GM21423 (cell line): ENCODE measurements around the gene ABI2.
"Not testable (repeated sequence)": the region's sequence is repeated elsewhere in the genome, so short reads cannot be mapped to it uniquely, and the experiment has no call there.

Experiments
- ATAC-seq: cut with Tn5 transposase; IDR thresholded peaks from one replicate; pipeline ENCODE4 v1.9.1; 2021; ENCODE audit warnings: mild to moderate bottlenecking, moderate library complexity; ENCODE audit not compliant: unreplicated experiment

ABI2 gene

GRCh38 chr2:203427061-203427460 is 98.9 kb downstream of the ABI2 start:
- ATAC-seq, result no peak

- not testable (repeated sequence) for ATAC-seq
Measured at GRCh38 chr2:203429643-203430042, 101.4 kb downstream of the ABI2 start.

- no peak for ATAC-seq
Measured at GRCh38 chr2:203431391-203432185, 103.4 kb downstream of the ABI2 start.

DNA sequence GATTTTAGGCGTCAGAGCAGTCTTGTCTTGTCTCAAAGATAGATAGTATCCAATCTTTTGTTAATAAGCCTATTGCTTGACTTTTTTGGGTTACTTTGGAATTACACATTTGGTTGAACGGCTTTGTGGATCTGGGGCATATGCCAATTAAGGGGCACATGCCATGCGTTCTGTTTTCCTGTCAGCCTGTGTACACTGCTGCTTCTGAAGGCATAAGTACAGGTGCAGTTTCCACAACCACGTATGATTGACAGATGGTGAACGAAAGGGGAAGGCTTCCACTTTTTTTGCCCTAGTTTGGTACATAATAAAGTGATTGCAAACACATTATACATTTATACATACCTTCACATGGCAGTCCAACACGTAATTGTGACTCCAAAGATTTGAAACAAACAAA is 104.6 kb downstream of the ABI2 start:
- no peak for ATAC-seq

DNA sequence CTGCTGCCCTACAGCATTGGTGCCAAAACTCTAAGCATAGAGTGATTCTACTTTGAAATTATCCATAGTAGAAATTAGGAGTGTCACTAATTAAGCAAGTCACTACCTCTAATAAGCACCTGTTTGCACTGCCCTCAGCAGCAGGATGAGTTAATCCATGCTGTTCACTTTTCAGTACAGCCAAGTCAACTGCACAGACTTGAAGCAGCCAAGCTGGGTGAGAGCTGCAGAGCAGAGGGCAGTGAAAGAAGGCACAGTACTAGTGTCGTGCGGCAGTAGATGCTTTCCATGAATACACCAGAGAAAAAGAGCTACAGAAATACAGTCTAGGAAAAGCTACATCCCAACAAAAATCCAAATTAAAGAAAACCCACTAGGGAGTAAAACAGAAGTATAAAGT is 108.3 kb downstream of the ABI2 start:
- no peak for ATAC-seq

DNA sequence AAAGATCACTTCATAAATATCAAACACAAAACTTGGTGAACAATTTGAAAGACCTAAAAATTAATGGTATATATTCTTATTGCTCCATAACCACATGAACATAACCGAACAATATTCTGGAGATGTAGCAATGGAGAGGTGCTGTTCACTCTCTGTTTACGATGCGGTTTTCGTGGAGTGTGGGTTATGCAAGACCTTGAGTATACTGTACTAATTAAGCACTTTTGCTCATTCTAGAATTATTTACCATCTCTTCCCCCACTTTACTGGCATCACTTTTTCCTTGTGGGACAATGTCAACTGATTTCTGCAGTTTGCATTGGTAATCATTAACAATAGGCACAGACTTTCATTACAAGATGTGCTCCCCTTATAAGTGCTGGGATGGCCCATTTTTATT is 109.3 kb downstream of the ABI2 start:
- ATAC-seq, result no peak

DNA sequence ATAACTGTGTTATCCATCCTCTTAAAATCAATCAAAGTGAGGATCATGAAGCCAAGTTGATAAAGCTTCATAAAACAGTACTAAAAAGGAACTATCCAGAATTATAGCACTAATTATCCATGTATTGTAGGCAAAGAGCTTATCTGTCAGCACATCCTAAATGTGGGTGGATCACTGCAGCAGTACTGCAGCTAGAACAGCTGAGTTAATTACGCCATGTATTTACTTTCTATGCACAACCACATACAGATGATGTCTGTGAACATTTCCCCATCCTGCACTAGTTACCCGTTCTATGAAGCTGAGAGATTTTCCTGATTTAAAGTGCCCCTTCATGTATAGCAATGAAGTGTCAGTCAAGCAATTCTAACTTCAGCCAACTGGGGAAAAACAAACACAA is 110.3 kb downstream of the ABI2 start:
- no peak for ATAC-seq

GRCh38 chr2:203440671-203441070 is 112.5 kb downstream of the ABI2 start:
- ATAC-seq, result no peak

DNA sequence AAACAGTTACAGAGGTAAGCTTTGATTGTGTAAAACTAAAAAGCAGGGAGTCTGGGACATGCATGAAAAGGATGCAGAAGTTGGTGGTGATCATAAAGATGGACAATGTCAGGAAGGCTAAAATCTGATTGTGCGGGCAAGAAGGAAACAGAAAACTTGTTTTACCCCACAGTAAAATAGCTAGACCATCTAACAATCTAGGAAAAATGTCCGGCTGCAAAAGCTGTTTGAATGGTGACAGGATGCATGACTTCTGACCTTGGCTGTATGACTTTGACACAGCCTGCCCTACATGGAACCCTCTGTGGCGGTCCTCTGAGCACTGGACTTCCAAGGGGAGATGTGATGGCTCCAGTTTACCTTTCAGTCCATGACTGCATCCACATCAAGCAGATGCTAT is 113.3 kb downstream of the ABI2 start:
- no peak for ATAC-seq

DNA sequence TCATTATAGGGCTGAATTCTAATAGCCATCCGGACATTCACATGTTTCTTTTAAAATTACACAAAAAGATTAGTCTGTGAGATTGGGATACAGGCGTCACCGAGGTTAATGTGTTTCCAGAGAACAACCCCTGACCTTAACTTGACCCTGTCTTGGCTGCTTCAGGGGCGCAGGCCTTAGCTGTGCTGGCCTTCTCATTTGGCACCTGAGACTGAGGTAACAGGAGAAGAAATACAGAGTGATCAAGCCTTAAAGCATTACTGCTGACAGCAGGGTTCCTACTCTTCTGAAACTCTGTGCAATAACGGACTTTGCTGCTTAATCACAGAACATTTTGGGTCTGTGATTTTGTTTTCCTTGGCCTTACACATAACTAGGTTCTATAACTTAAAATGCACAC is 114.3 kb downstream of the ABI2 start:
- no peak for ATAC-seq

- no peak for ATAC-seq
Measured at GRCh38 chr2:203444738-203445137, 116.5 kb downstream of the ABI2 start.

- no peak for ATAC-seq
Measured at GRCh38 chr2:203446071-203446481, 117.9 kb downstream of the ABI2 start.

- no peak for ATAC-seq
Measured at GRCh38 chr2:203446780-203447179, 118.6 kb downstream of the ABI2 start.

DNA sequence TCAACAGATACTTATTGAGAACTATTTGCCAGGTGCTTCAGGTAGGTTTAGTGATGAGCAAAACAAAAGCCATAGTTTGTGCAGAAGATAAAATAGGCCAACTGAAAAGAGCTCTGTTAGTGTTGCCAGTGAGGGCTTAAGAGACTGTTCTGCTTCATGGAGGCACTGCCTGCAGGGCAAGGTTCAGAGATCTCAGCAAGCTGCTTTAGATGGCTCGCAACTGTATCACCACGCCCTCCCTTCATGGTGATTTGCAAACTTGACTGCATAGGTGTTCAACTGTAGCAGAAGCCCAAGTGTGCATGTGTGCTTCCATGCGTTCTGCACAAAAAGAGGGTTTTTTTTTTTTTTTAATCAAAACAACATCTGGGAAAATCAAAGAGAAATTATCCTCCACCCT is 122.4 kb downstream of the ABI2 start:
- no peak for ATAC-seq

DNA sequence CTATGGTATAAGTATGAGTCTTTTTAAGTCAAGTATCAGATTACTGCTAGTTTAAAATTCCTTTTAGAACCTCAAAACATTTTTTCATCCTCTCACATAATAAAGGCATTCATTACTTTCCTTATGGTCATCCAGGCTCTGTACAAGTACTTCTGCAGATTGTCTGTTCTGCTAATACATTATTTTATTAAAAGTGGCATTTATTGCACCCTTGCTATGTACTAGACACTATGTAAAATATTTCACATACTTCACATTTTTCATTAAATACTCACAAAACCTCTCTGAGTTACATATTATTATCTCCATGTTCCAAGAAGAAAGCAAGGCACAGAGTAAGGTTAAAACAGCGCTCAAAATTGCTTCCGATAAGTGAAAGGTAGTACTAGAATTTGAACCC is 122.8 kb downstream of the ABI2 start:
- ATAC-seq, result no peak

GRCh38 chr2:203451689-203452088 is 123.5 kb downstream of the ABI2 start:
- ATAC-seq, result no peak

DNA sequence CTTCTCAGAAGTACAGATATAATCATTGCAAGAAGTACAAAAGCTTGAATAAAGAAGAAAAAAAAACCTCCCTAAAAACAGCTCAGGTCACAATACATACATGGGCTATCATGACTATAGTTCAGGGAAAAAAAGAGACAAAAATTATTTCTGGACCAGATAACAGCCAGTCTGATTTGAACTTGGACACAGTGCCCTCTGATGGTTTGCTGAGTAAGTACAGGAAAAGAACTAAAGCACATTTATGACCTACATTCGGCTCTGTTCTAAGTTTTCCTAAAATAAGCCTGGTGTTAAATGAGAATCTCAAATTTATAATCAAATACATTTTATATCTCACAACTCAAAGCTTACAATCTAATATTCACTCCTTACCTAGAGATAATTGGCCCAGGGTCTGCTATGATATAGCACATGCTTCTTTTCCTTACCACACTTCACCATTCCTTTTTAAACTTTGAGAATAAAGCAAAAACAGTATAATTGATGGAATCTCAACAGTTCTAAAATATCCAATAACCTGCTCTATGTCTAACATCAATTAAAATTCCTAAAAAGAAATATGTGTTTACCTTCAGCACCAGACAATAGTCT is 125.8 kb downstream of the ABI2 start:
- no peak for ATAC-seq

GRCh38 chr2:203455209-203455608 is 127.0 kb downstream of the ABI2 start:
- no peak for ATAC-seq

- ATAC-seq, result no peak
Measured at GRCh38 chr2:203461746-203462145, 133.6 kb downstream of the ABI2 start.

DNA sequence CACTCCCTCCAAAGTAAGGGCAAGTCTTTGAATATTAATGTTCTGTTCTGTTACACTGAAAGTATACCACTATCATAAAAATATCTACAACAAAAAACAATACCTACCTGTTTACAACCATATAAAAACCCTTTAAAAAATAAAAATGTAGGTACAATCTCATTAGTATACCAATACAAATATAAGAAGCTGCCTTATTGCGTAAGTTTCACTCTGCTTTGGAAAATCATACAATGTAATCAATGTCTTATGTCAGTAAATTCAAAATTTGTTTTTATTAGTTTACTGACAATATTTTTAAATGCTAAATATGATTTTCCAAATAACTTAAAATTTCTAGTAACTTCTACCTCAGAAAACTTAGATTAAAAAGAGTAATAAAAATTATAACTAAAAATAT is 134.1 kb downstream of the ABI2 start:
- ATAC-seq, result no peak

DNA sequence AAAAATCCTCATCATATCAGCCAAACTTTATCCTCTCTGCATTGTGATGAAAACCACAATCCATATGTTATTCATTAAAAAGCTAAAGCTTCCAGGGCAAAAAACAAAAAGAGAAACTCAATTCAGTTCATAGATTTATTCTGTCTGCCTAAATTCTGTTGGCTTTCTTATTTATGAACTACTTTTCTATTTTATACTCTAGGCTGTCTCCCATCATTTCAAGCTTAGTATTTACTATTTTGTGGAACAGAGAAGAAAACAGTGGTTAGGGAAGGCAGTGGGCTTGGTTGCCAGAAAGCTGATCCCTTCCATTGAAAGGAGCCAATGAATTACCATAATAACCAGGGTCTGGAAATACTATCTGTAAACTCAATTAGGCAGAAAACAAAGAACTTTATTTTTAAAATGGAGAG is 135.1 kb downstream of the ABI2 start:
- ATAC-seq, result no peak

DNA sequence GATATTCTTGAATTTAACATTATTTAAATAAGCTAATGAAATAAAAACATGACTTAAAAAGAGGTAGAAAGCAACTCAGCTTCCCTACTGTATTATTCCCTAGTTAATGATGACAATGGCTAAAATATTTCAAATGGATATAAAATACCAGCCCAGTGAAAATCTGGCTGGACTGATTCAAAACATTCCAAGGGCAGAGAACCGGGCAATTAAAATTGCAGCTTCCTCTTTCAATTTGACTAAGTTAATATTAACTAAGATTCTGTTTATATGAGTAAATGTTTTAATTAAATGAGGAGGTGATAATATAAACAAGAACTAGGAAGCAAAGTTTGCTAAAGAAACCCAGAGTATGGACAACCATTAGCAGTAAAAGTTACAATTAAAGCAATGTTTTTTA is 141.4 kb downstream of the ABI2 start:
- ATAC-seq, result no peak

GRCh38 chr2:203470371-203470770 is 142.2 kb downstream of the ABI2 start:
- ATAC-seq, result no peak
